Measurements from ENCODE around the gene BCORL1.

DNA sequence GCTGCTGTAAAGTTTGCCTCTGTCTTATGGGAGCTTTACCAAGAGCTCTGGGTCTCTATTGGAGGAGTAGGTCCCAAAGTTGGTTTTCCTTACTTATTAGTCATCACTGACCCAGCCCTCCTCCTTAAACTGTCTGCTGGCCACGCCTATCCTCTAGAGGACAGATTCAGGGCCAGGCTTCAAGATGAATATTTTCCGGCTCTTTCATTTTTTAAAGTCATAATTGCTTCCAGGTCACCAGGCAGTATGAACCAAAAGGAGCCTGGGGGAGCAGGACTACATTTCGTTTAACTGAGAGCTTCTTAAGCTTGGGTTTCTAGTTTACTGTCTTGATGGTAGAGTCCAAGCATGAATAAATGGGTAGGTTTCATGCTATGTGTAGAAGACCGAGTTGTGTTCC lies 13.7 kb downstream of the BCORL1 start:
- TF ChIP-seq CTCF (IDR thresholded peaks at IDR 0.05) (no peak), POLR2A (IDR thresholded peaks at IDR 0.05) (no peak)

Measured in Peyer's patch (tissue), 4 donors.